A673 (cell line): ENCODE results near the gene PRKCQ.

Experiments used
- CTCF ChIP-seq: fragments of 300-800, 200-600 bp; sonication (generic); conservative IDR thresholded peaks from 2 replicates; pipeline ENCODE4 v1.5.1; 2017; ENCODE audit warnings: low read depth, mild to moderate bottlenecking, antibody characterized with exemption, low read length, moderate library complexity, mixed read lengths
- EZH2 ChIP-seq: fragments of 200-600 bp; sonication (generic); IDR thresholded peaks from 2 replicates; pipeline ENCODE4 v1.6.1; 2017; ENCODE audit warnings: borderline replicate concordance, low read depth, mild to moderate bottlenecking, mixed read lengths, antibody characterized with exemption, low read length; ENCODE audit not compliant: poor library complexity, severe bottlenecking

- TF ChIP-seq CTCF (no peak), EZH2 (no peak)
Measured at GRCh38 chr10:6607182-6607581, 27.1 kb upstream of the PRKCQ start.
